Fibroblast of villous mesenchyme (primary cell): ENCODE data around the gene RNPEPL1. TPM values are rescaled to one million over a fixed set of nuclear protein-coding genes. Genes with fewer than 3 reads are reported as not detected.

Source experiments
- DNase-seq: peaks from one replicate; pipeline ENCODE4 v3.0.0-alpha.2; 2010; ENCODE audit warnings: low read depth
- H3K4me3 ChIP-seq: 2 replicates; pipeline ENCODE4 v1.5.1; 2011; ENCODE audit warnings: low read depth, mild to moderate bottlenecking, low read length
- CTCF ChIP-seq: IDR thresholded peaks from 2 replicates; pipeline ENCODE4 v1.5.1; 2012; ENCODE audit warnings: low read depth, mild to moderate bottlenecking, low read length; ENCODE audit not compliant: insufficient read depth
- total RNA-seq: library from RNA; depleted of rRNA; stranded (reverse); fragments of >200 nt; gene quantifications from 2 replicates; pipeline ENCODE4 v1.2.3, GENCODE V29; 2012

Gene RNPEPL1
- total RNA-seq, 1 donor = 9.5 TPM

- TF ChIP-seq CTCF = no peak
- no peak for DNase-seq
Observed at GRCh38 chr2:240522406-240522805, 45.9 kb upstream of the RNPEPL1 start.

GRCh38 chr2:240523451-240524281 is 44.6 kb upstream of the RNPEPL1 start:
- DNase-seq = no peak

More at GRCh38 chr2:240522406-240522805, 45.9 kb upstream of the RNPEPL1 start:
- no peak overlapping the region for H3K4me3 ChIP-seq

GRCh38 chr2:240524963-240525718 is 43.1 kb upstream of the RNPEPL1 start:
- DNase-seq = no peak
- no peak overlapping the region for H3K4me3 ChIP-seq
- TF ChIP-seq CTCF = no peak

More at GRCh38 chr2:240523451-240524281, 44.6 kb upstream of the RNPEPL1 start:
- no peak overlapping the region for H3K4me3 ChIP-seq
- no peak for TF ChIP-seq CTCF

- DNase-seq = no peak
- H3K4me3 ChIP-seq = no peak overlapping the region
- no peak for TF ChIP-seq CTCF
Observed at GRCh38 chr2:240525802-240526201, 42.5 kb upstream of the RNPEPL1 start.

- DNase-seq = no peak
- no peak for TF ChIP-seq CTCF
- H3K4me3 ChIP-seq = no peak overlapping the region
Observed at GRCh38 chr2:240526521-240526920, 41.8 kb upstream of the RNPEPL1 start.

- DNase-seq = no peak
- H3K4me3 ChIP-seq = no peak overlapping the region
- TF ChIP-seq CTCF = no peak
Observed at GRCh38 chr2:240527153-240527750, 41.0 kb upstream of the RNPEPL1 start.
